GM12878 (cell line): ENCODE results near the gene IL32. TPM values are rescaled to one million over a fixed set of nuclear protein-coding genes. Genes with fewer than 3 reads are reported as not detected.

Experiments used
- ATAC-seq: fragments of 200-7000 bp; cut with Tn5 transposase; 3 replicates; pipeline ENCODE4 v1.9.1; 2020; ENCODE audit warnings: mild to moderate bottlenecking, moderate library complexity
- BruUV-seq: library from RNA; stranded (reverse); fragments of 400-500 nt; replicated peaks from 2 replicates; lab custom pipeline; 2021; lab: Mats Ljungman, UMichigan
- CTCF ChIA-PET: fragments of 300-600 bp; sonication (Branson Sonifier 250); formaldehyde crosslinking; extraction: SDS; loops from one replicate; lab custom pipeline; 2021; ENCODE audit warnings: inconsistent platforms; lab: Yijun Ruan, JAX
- POLR2A ChIA-PET: fragments of 350-600 bp; formaldehyde crosslinking; extraction: SDS; loops from one replicate; lab custom pipeline; 2021; ENCODE audit warnings: inconsistent platforms; lab: Charles Lee
- RAD21 ChIA-PET: fragments of 300-600 bp; sonication (Branson Sonifier 250); formaldehyde crosslinking; loops from one replicate; lab custom pipeline; 2023; ENCODE audit warnings: antibody characterized with exemption; ENCODE audit not compliant: unreplicated experiment; lab: Charles Lee
- SMC1A ChIA-PET: fragments of 300-600 bp; sonication (Branson Sonifier 250); formaldehyde crosslinking; loops from one replicate; lab custom pipeline; 2023; ENCODE audit not compliant: unreplicated experiment, uncharacterized antibody; lab: Charles Lee
- DNase-seq: peaks from one replicate; pipeline ENCODE4 v3.0.0-alpha.2; 2011; ENCODE audit warnings: low read depth, low spot score
- FAIRE-seq: peaks from 3 replicates; lab custom pipeline; 2011; peaks lifted over from hg19 to GRCh38; lab: Jason Lieb, UNC
- H2AFZ ChIP-seq: 2 replicates; pipeline ENCODE4 v1.6.0; 2011; ENCODE audit warnings: low read depth, low read length, control low read depth; ENCODE audit not compliant: control insufficient read depth
- H3K27ac ChIP-seq: 2 replicates; pipeline ENCODE4 v1.5.1; 2011; ENCODE audit warnings: control low read depth; ENCODE audit not compliant: control insufficient read depth, insufficient read depth
- H3K27me3 ChIP-seq, 2 experiments: replicated peaks in 1 of 2; 2 replicates each; pipeline versions ENCODE4 v1.6.0 to v1.6.1; 2011; ENCODE audit warnings: low read length in 1 of 2; ENCODE audit not compliant: control insufficient read depth in 2 of 2, insufficient read depth in 2 of 2
- H3K36me3 ChIP-seq, 2 experiments: 2 replicates each; pipeline ENCODE4 v1.5.1; 2011; ENCODE audit warnings: low read length in 1 of 2; ENCODE audit not compliant: control insufficient read depth in 2 of 2, insufficient read depth in 2 of 2
- H3K4me1 ChIP-seq: 2 replicates; pipeline ENCODE4 v1.6.1; 2011; ENCODE audit warnings: mild to moderate bottlenecking, low read length, moderate library complexity, mixed read lengths; ENCODE audit not compliant: control insufficient read depth, insufficient read depth
- H3K4me2 ChIP-seq: 2 replicates; pipeline ENCODE4 v1.6.0; 2011; ENCODE audit warnings: control low read depth; ENCODE audit not compliant: control insufficient read depth, insufficient read depth
- H3K4me3 ChIP-seq: fragments of 200-600 bp; sonication (generic); 2 replicates; pipeline ENCODE4 v1.5.1; 2016
- H3K79me2 ChIP-seq: 2 replicates; pipeline ENCODE4 v1.6.0; 2011; ENCODE audit warnings: low read length; ENCODE audit not compliant: control insufficient read depth, insufficient read depth
- H3K9ac ChIP-seq: 2 replicates; pipeline ENCODE4 v1.8.0; 2011; ENCODE audit warnings: low read length, control low read depth, mixed read lengths; ENCODE audit not compliant: control insufficient read depth, insufficient read depth
- H3K9me3 ChIP-seq: replicated peaks from 3 replicates; pipeline ENCODE4 v1.5.1; 2011; ENCODE audit warnings: mild to moderate bottlenecking, low read length; ENCODE audit not compliant: control insufficient read depth, insufficient read depth
- H4K20me1 ChIP-seq: 2 replicates; pipeline ENCODE4 v1.6.0; 2011; ENCODE audit not compliant: control insufficient read depth, insufficient read depth
- BRCA1 ChIP-seq: IDR thresholded peaks from 2 replicates; pipeline ENCODE4 v1.6.1; 2011; ENCODE audit warnings: low read depth, low read length, improper control_type of control experiment
- CBFB ChIP-seq: IDR thresholded peaks from 2 replicates; pipeline ENCODE4 v1.6.1; 2016; ENCODE audit warnings: antibody characterized with exemption, low read depth
- CHD1 ChIP-seq: IDR thresholded peaks from 2 replicates; pipeline ENCODE4 v1.6.1; 2012; ENCODE audit warnings: low read depth, low read length, improper control_type of control experiment
- CREM ChIP-seq: IDR thresholded peaks from 2 replicates; pipeline ENCODE4 v1.6.1; 2014; ENCODE audit warnings: antibody characterized with exemption, low read depth
- EP300 ChIP-seq, 2 experiments: fragments of 150-350 bp in 1 of 2; IDR thresholded peaks; 2 replicates each; pipeline ENCODE4 v1.6.1; 2011 to 2012; ENCODE audit warnings: low read depth in 2 of 2, low read length in 2 of 2, borderline replicate concordance in 1 of 2, improper control_type of control experiment in 1 of 2, inconsistent platforms in 1 of 2; ENCODE audit not compliant: control insufficient read depth in 1 of 2
- EZH2 ChIP-seq: IDR thresholded peaks from 2 replicates; pipeline ENCODE4 v1.6.1; 2012; ENCODE audit warnings: low read depth, mild to moderate bottlenecking, control low read depth, inconsistent platforms, low read length, borderline replicate concordance; ENCODE audit not compliant: control insufficient read depth
- HDAC6 ChIP-seq: fragments of 200-600 bp; sonication (generic); IDR thresholded peaks from one replicate; pipeline ENCODE4 v1.8.0; 2017; ENCODE audit warnings: antibody characterized with exemption; ENCODE audit not compliant: unreplicated experiment
- IKZF2 ChIP-seq, 2 experiments: fragments of 450-650 bp; IDR thresholded peaks; 2 replicates each; pipeline ENCODE4 v1.6.1; 2017; ENCODE audit warnings: mild to moderate bottlenecking in 2 of 2, moderate library complexity in 2 of 2
- KDM1A ChIP-seq: fragments of 200-600 bp; sonication (generic); IDR thresholded peaks from 2 replicates; pipeline ENCODE4 v1.6.1; 2016; ENCODE audit warnings: borderline replicate concordance
- NFXL1 ChIP-seq: fragments of 450-650 bp; IDR thresholded peaks from 2 replicates; pipeline ENCODE4 v1.6.1; 2017; ENCODE audit warnings: antibody characterized with exemption, mild to moderate bottlenecking, borderline replicate concordance
- NR2C1 ChIP-seq: fragments of 450-650 bp; IDR thresholded peaks from 2 replicates; pipeline ENCODE4 v1.6.1; 2017; ENCODE audit warnings: antibody characterized with exemption, mild to moderate bottlenecking, moderate library complexity
- NR2C2 ChIP-seq: IDR thresholded peaks from 2 replicates; pipeline ENCODE4 v1.6.1; 2011; ENCODE audit warnings: borderline replicate concordance, low read depth; ENCODE audit not compliant: control insufficient read depth, insufficient read length
- POLR2AphosphoS5 ChIP-seq: IDR thresholded peaks from 2 replicates; pipeline ENCODE4 v1.6.1; 2011; ENCODE audit warnings: mild to moderate bottlenecking, low read length, inconsistent platforms
- RELA ChIP-seq: fragments of 450-650 bp; IDR thresholded peaks from 2 replicates; pipeline ENCODE4 v1.8.0; 2014; ENCODE audit warnings: borderline replicate concordance; ENCODE audit not compliant: partially characterized antibody
- SMARCA5 ChIP-seq: fragments of 450-650 bp; IDR thresholded peaks from 2 replicates; pipeline ENCODE4 v1.6.1; 2017; ENCODE audit warnings: mild to moderate bottlenecking
- SP1 ChIP-seq: IDR thresholded peaks from one replicate; pipeline ENCODE4 v1.6.1; 2011; ENCODE audit warnings: low read depth, low read length
- TCF3 ChIP-seq: IDR thresholded peaks from 2 replicates; pipeline ENCODE4 v1.6.1; 2012; ENCODE audit warnings: low read depth, mild to moderate bottlenecking, low read length, borderline replicate concordance; ENCODE audit not compliant: insufficient read depth
- WGBS: methylation state at CpG from one replicate; pipeline ENCODE4 v1.1.6; 2016; ENCODE audit warnings: low lambda C conversion rate; ENCODE audit not compliant: insufficient replicate concordance, insufficient coverage; ENCODE audit errors: missing lambda C conversion rate; 5-methylcytosine and 5-hydroxymethylcytosine counted together
- in situ Hi-C: fragments of 300-500 bp; cut with MboI; formaldehyde crosslinking; loops from 9 replicates; pipeline ENCODE4 v1.14.3; 2018; ENCODE audit warnings: mixed read lengths
- intact Hi-C: fragments of 100-400 bp; cut with micrococcal nuclease; formaldehyde crosslinking; loops from one replicate; pipeline ENCODE4 v1.14.2; 2022; ENCODE audit not compliant: unreplicated experiment
- polyA plus RNA-seq, 11 experiments: library from polyadenylated mRNA; depleted of rRNA in 4 of 11; unstranded in 6 of 11; stranded (reverse) in 5 of 11; fragments of >200 nt; fragmentation: Nextera tagmentation in 4 of 11; fragmentation: Illumina TruSeq in 1 of 11; extraction: Ambion mirVana in 4 of 11; extraction: Trizol in 1 of 11; gene quantifications; 1 replicate in 1 of 11; 2 replicates in 10 of 11; pipeline versions ENCODE4 v1.2.1 to v1.2.3, GENCODE V29; 2011 to 2016; ENCODE audit warnings: inconsistent platforms in 2 of 11, missing spikeins in 2 of 11, low read depth in 1 of 11
- total RNA-seq, 4 experiments: library from RNA; depleted of rRNA in 3 of 4; stranded (reverse); fragments of >200 nt in 3 of 4; fragmentation: Illumina TruSeq in 1 of 4; extraction: Trizol in 1 of 4; gene quantifications; 2 replicates each; pipeline versions ENCODE4 v1.2.1 to v1.2.3, GENCODE V29; 2013 to 2021
- TF ChIP-seq, protein P1 (sequence below): fragments of 450-650 bp; IDR thresholded peaks from 2 replicates; pipeline ENCODE4 v1.6.1; 2017; ENCODE audit warnings: antibody characterized with exemption, mild to moderate bottlenecking, moderate library complexity
- TF ChIP-seq, protein P2 (sequence below): fragments of 450-650 bp; formaldehyde crosslinking; IDR thresholded peaks from 2 replicates; pipeline ENCODE4 v1.5.0; 2022; ENCODE audit warnings: mild to moderate bottlenecking, missing genetic modification characterization

The IL32 gene
- total and polyA plus RNA-seq, 10 of the 15 experiments (the other 5 are each of a cell fraction or from before 2014, with no cell fraction given): 27.0 to 122 (median 55.8) TPM

DNA sequence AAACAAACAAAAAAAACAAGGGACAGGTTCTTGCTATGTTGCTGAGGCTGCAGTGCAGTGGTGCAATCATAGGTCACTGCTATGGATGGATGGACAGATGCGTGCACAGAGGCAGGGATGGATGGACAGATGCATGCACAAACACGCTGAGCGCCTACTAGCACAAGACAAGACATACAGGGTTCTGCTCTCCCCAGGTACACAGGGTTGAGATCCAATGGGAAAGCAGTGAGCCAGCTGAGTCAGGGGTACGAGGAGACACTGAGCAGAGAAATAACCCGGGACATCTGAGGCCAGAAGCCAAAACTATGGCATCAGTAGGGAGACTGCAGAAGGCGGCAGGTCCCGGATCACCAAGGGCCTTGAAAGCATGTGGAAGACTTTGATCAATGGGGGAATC is 6.2 kb downstream of the IL32 start:
- no peak overlapping the region for H3K4me3 ChIP-seq
- ATAC-seq: no peak
- H2AFZ ChIP-seq: no peak overlapping the region
- no peaks in the 10 kb centered on the region; a peak in 2 of 4 replicates for H3K36me3 ChIP-seq
- no peaks in the 10 kb centered on the region for H3K27me3 ChIP-seq
- 84% methylated on average over 7 of the region's 7 CpGs for WGBS
- ChIA-PET CTCF (no interaction called here), POLR2A (interaction anchor here (0.6 kb wide), 1 partner anchor 13 kb away, joined by 3 read pairs; no protein-coding TSS in a partner anchor), RAD21 (no interaction called here), SMC1A (no interaction called here)
- in situ Hi-C loops: no loop called here
- no peak overlapping the region for H3K9ac ChIP-seq
- TF ChIP-seq NR2C2: no peak
- no peak for TF ChIP-seq CREM
- no peak for TF ChIP-seq HDAC6
- no peak for TF ChIP-seq EZH2
- TF ChIP-seq TCF3: no peak
- TF ChIP-seq, protein P1, sequence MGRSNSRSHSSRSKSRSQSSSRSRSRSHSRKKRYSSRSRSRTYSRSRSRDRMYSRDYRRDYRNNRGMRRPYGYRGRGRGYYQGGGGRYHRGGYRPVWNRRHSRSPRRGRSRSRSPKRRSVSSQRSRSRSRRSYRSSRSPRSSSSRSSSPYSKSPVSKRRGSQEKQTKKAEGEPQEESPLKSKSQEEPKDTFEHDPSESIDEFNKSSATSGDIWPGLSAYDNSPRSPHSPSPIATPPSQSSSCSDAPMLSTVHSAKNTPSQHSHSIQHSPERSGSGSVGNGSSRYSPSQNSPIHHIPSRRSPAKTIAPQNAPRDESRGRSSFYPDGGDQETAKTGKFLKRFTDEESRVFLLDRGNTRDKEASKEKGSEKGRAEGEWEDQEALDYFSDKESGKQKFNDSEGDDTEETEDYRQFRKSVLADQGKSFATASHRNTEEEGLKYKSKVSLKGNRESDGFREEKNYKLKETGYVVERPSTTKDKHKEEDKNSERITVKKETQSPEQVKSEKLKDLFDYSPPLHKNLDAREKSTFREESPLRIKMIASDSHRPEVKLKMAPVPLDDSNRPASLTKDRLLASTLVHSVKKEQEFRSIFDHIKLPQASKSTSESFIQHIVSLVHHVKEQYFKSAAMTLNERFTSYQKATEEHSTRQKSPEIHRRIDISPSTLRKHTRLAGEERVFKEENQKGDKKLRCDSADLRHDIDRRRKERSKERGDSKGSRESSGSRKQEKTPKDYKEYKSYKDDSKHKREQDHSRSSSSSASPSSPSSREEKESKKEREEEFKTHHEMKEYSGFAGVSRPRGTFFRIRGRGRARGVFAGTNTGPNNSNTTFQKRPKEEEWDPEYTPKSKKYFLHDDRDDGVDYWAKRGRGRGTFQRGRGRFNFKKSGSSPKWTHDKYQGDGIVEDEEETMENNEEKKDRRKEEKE: no peak
- no peak for TF ChIP-seq CBFB
- no peak for TF ChIP-seq IKZF2 (IDR thresholded peaks at IDR 0.05)
- TF ChIP-seq RELA: no peak
- TF ChIP-seq POLR2AphosphoS5: no peak
- no peak for TF ChIP-seq KDM1A
- no peak for TF ChIP-seq NR2C1
- no peak for TF ChIP-seq NFXL1
- TF ChIP-seq, protein P2, sequence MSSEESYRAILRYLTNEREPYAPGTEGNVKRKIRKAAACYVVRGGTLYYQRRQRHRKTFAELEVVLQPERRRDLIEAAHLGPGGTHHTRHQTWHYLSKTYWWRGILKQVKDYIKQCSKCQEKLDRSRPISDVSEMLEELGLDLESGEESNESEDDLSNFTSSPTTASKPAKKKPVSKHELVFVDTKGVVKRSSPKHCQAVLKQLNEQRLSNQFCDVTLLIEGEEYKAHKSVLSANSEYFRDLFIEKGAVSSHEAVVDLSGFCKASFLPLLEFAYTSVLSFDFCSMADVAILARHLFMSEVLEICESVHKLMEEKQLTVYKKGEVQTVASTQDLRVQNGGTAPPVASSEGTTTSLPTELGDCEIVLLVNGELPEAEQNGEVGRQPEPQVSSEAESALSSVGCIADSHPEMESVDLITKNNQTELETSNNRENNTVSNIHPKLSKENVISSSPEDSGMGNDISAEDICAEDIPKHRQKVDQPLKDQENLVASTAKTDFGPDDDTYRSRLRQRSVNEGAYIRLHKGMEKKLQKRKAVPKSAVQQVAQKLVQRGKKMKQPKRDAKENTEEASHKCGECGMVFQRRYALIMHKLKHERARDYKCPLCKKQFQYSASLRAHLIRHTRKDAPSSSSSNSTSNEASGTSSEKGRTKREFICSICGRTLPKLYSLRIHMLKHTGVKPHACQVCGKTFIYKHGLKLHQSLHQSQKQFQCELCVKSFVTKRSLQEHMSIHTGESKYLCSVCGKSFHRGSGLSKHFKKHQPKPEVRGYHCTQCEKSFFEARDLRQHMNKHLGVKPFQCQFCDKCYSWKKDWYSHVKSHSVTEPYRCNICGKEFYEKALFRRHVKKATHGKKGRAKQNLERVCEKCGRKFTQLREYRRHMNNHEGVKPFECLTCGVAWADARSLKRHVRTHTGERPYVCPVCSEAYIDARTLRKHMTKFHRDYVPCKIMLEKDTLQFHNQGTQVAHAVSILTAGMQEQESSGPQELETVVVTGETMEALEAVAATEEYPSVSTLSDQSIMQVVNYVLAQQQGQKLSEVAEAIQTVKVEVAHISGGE (CRISPR knock-in tag): no peak
- no peak for TF ChIP-seq BRCA1
- no peak for TF ChIP-seq CHD1
- TF ChIP-seq EP300 (IDR thresholded peaks at IDR 0.05; ENCODE audit: borderline replicate concordance in 1 of 2, control insufficient read depth in 1 of 2, low read depth in 2 of 2, low read length in 2 of 2): no peak
- no peak for TF ChIP-seq SMARCA5
- no peak for TF ChIP-seq SP1
- H3K27ac ChIP-seq: no peak overlapping the region
- no TSS peak for BruUV-seq
- peaks cover 10% of the 10 kb centered on the region for H3K79me2 ChIP-seq
- no peak overlapping the region for H3K4me2 ChIP-seq
- no peaks in the 10 kb centered on the region for H4K20me1 ChIP-seq
- intact Hi-C loops: no loop called here
- no peaks in the 10 kb centered on the region; the same call in 2 of the 3 replicates for H3K9me3 ChIP-seq
- DNase-seq: no peak
- FAIRE-seq: no peak
- H3K4me1 ChIP-seq: peaks cover 43% of the 10 kb centered on the region
